ACHN (cell line): Measurements from ENCODE around the gene DLGAP1.

Source experiments
- DNase-seq: peaks from one replicate; pipeline ENCODE4 v3.0.0-alpha.2; 2015
- in situ Hi-C: cut with HindIII; loops from 2 replicates; pipeline ENCODE4 v1.10.0; 2017; ENCODE audit warnings: low sequenced_read_pairs, low pct_ligation_motif_present, low pct_unique_long_range_greater_than_20kb

DLGAP1 gene

DNA sequence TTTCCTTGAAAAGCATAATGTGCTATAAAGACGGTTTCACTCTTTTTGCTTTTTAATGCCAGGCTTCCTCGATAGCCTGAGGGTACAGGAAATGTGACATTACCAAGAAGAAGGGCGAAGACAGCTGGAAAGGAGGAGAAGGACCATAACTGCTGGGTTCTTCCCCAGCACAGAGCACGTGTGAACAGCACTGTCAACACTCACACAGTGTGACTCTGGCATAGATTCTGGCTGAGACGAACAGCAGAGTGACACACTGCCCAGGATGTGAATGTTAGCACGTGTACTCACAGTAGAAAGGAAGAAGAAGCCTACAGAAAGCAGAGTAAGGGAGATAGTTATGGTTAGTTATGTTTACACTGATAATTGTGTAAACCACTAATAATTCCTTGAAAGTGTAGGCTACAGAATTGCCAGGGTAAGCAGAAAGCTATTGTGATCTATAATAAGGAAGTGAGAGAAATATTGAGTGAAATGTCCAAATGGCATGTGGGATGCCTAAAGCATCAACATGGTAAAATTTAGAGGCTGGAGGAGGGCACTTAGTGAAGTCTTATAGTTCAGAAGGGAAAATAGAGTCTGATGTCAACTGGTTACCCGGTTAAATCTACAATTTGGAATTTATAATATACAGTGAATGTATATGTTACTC, 198.2 kb downstream of the DLGAP1 start:
- in situ Hi-C loops, result no loop called here
- DNase-seq, result no peak

GRCh38 chr18:4254840-4255239, 200.3 kb downstream of the DLGAP1 start:
- DNase-seq, result no peak
- in situ Hi-C loops, result no loop called here

GRCh38 chr18:4252829-4253228, 202.3 kb downstream of the DLGAP1 start:
- in situ Hi-C loops, result no loop called here

DNA sequence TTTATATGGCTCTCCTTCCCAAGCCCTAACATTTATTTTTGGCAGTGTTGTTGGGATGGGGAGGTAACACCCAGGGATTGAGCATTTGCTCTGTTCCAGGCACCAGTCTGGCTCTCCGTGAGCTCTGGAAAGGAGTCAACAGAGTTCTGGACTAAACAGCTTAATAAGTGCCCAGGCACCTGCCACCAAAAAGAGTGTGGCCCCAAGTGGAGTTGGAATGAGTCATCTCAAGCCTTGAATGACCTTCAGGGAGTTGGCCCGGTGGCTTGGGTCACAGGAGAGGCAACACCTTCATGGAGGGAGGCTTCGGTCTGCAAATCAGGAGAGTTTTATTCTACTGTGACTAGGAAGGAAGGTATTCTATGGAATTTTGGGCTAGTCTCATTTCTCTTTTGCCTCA, 203.2 kb downstream of the DLGAP1 start:
- in situ Hi-C loops, result no loop called here
- DNase-seq, result no peak

More at GRCh38 chr18:4252829-4253228, 202.3 kb downstream of the DLGAP1 start:
- no peak for DNase-seq

- in situ Hi-C loops, result no loop called here
Observed at GRCh38 chr18:4251206-4251605, 203.9 kb downstream of the DLGAP1 start.

DNA sequence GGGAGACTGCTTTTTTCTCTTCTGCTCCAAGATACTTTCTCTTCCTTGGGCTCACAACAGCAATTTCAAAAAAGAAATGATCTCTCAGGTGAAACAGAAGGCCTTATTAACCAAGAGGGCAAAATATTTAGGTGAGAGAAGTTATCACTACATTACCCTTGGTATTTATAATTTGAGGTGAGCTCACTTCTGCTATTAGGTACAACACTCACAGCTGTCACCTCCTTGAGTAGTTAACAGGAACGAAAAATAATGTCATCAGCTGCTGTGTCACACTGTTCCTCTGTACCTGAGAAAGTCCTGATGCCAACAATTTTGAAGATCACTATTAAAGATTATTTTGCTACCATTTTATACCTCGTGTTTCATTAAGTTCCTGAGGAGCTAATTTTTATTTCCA, 205.0 kb downstream of the DLGAP1 start:
- in situ Hi-C loops, result no loop called here
- no peak for DNase-seq

More at GRCh38 chr18:4251206-4251605, 203.9 kb downstream of the DLGAP1 start:
- no peak for DNase-seq

- in situ Hi-C loops, result no loop called here
- no peak for DNase-seq
Observed at GRCh38 chr18:4248686-4249085, 206.4 kb downstream of the DLGAP1 start.

GRCh38 chr18:4246374-4246773, 208.7 kb downstream of the DLGAP1 start:
- in situ Hi-C loops, result no loop called here
- no peak for DNase-seq

- in situ Hi-C loops, result no loop called here
Observed at GRCh38 chr18:4245456-4245855, 209.7 kb downstream of the DLGAP1 start.

GRCh38 chr18:4242431-4243161, 212.5 kb downstream of the DLGAP1 start:
- in situ Hi-C loops, result no loop called here
- DNase-seq, result no peak

More at GRCh38 chr18:4245456-4245855, 209.7 kb downstream of the DLGAP1 start:
- no peak for DNase-seq

DNA sequence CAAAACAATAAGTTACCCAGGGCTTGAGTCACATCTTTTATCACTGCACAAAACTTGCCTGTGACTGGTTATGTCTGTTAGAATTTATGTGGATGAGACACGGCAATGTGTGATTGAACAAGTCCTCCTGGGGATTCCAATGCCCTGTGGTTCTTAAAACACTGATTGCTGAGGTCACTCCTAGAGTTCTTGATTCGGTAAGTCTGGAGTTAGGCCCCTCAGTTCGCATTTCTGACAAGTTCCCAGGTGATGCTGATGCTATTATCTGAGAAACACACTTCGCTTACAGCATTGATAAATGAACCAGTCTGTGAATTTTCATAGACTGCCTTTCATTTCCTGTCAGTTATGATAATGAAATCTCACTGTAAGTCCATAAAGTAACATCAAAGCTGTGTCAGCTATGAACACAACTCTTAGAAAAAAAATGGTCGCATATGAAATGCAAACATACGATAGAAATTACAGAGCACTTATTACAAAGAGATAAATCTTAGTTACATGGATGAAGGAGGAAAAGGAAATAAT, 214.0 kb downstream of the DLGAP1 start:
- no peak for DNase-seq
- in situ Hi-C loops, result no loop called here

- DNase-seq, result no peak
- in situ Hi-C loops, result no loop called here
Observed at GRCh38 chr18:4238966-4239365, 216.1 kb downstream of the DLGAP1 start.

GRCh38 chr18:4237664-4238041, 217.5 kb downstream of the DLGAP1 start:
- in situ Hi-C loops, result no loop called here
- DNase-seq, result no peak

- in situ Hi-C loops, result no loop called here
- DNase-seq, result no peak
Observed at GRCh38 chr18:4236940-4237663, 218.0 kb downstream of the DLGAP1 start.

- no peak for DNase-seq
- in situ Hi-C loops, result no loop called here
Observed at GRCh38 chr18:4233468-4233867, 221.6 kb downstream of the DLGAP1 start.

GRCh38 chr18:4232656-4233055, 222.5 kb downstream of the DLGAP1 start:
- in situ Hi-C loops, result no loop called here
- no peak for DNase-seq

- in situ Hi-C loops, result no loop called here
- DNase-seq, result no peak
Observed at GRCh38 chr18:4231260-4231659, 223.8 kb downstream of the DLGAP1 start.

DNA sequence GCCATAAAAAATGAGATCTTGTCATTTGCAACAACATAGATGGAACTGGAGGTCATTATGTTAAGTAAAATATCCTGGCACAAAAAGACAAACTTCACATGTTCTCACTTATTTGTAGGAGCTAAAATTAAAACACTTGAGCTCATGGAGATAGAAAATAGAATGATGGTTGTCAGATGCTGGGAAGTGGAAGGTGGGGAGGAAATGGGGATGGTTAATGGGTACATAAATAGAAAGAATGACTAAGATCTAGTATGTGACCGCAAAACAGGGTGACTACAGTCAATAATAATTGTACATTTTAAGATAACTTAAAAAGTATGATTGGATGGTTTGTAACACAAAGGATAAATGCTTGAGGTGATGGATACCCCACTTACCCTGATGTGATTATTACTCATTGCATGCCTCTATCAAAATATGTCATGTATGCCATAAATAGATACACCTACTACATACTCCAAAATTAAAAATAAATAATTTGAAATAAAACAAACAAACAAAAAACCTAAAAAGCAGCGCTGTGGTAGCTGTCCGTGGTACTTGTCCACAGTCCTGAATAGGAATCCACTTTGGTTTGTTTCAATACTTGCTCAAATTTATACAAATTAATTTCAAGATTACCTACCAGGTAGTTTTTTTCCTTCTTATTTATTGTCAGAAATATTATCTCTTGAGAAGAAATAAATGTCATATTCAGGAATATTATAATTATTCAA, 224.5 kb downstream of the DLGAP1 start:
- in situ Hi-C loops, result no loop called here

More for the DNA sequence above, 224.5 kb downstream of the DLGAP1 start:
- DNase-seq, result no peak
